HG03432 (cell line): ENCODE measurements around the gene ENPP6.
A peak's percentile ranks its signal among the peaks of the same experiment; 100 is the strongest.

Experiments used
- ATAC-seq: cut with Tn5 transposase; IDR thresholded peaks from one replicate; pipeline ENCODE4 v1.9.1; 2021; ENCODE audit warnings: mild to moderate bottlenecking, moderate library complexity; ENCODE audit not compliant: unreplicated experiment

Gene ENPP6

DNA sequence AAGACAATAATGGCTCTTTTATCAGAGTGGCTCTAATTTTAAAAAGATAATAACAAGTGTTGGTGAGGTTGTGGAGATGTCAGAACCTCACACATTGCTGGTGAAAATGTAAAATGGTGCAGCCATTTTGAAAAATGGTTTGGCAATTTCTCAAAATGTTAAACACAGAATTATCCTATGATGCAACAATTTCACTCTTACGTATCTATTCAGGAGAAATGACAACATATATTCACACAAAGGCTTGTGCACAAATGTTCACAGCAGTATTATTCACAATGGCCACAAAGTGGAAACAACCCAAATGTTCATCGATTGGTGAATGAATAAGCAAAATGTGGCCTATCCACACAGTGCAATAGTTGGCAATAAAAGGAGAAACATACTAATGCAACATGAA is 24.7 kb downstream of the ENPP6 start:
- ATAC-seq: no peak

GRCh38 chr4:184191267-184191666 is 26.4 kb downstream of the ENPP6 start:
- ATAC-seq: no peak

DNA sequence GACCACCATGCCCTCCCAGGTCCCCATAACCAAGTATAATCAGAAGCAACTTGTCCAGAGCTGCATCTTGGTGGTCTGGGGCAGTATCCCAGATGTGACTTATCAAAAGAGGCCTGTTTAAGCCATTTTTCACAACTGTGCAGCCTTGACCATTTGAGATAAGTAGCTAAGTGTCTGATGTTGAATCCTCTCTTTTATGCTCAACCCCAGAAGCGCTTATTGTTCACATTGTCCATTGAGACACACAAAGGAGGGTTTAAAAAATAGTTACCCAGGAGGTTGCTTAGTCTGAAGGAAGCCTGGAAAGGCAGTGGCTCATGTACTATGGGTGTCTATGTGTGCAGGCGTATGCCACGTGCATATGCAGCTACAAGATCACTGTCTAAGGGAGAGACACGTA is 27.0 kb downstream of the ENPP6 start:
- no peak for ATAC-seq

- no peak for ATAC-seq
Measured at GRCh38 chr4:184189966-184190365, 27.7 kb downstream of the ENPP6 start.

DNA sequence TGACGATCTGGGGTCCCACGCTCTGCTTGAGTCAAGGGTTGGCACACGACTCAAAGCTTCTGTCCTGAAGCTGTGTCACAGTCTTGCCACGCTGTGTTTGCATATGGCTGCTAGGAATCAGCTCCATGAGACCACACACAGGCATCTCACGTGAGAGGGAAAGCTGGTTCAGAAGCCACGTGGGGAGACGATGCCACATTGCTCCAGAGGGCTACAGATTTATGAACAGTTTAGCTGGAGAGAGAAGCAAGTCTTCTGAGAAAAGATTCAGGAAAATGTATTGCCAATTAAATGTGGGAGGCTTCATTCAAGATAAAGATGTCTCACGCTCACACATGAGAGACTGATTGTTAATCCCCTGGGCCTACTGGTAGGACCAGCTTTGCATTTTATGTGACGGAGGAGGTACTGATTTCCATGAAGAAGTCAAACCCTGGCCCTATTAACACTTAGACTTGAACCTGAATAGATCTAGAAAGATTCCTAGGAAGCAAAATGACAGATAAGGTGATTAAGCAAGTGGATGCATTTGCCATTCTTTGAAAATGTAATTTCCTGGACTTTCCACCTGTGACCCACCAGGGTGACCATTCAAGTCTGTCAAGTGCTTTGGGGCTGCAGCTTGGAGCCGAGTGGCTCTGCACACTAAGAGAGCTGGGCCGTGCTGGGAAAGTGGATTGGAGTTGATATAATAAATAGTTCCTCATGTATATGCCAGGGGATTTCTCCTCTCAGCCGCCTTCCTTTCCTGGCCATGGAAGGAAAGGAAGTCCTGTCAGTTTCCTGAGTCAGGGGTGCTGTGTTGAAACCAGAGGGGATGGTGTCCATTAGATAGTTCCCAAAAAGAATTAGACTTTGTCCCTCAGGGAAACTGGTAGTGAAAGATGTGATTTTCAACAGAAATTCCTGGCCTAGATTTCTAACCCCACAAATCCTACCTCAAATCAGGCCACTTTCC is 29.0 kb downstream of the ENPP6 start:
- no peak for ATAC-seq

- ATAC-seq: no peak
Measured at GRCh38 chr4:184177271-184177670, 40.4 kb downstream of the ENPP6 start.

- no peak for ATAC-seq
Measured at GRCh38 chr4:184174571-184175488, 42.8 kb downstream of the ENPP6 start.

DNA sequence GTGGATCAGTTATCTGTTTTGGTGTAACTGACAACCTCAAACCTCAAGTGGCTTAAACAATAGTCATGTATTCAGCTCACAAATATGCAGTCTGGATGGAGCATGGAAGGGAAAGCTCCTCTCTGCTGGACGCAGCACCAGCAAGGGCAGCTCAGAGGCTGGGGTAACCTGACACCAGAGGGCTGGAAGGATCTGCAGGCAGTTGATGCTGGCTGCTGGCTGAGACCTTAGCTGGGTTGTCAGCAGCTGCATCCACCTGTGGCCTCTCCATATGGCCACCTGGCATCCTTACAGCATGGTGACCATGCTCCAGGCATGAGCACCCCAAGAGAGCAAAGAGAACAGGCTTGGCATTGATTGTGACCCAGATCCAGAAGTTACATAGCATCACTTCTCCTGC is 46.7 kb downstream of the ENPP6 start:
- ATAC-seq: no peak

- no peak for ATAC-seq
Measured at GRCh38 chr4:184169225-184169867, 48.3 kb downstream of the ENPP6 start.

- peak; percentile 95 for ATAC-seq
Measured at GRCh38 chr4:184168406-184169019, 49.2 kb downstream of the ENPP6 start.

- peak; percentile 52 for ATAC-seq
Measured at GRCh38 chr4:184167576-184167975, 50.1 kb downstream of the ENPP6 start.

DNA sequence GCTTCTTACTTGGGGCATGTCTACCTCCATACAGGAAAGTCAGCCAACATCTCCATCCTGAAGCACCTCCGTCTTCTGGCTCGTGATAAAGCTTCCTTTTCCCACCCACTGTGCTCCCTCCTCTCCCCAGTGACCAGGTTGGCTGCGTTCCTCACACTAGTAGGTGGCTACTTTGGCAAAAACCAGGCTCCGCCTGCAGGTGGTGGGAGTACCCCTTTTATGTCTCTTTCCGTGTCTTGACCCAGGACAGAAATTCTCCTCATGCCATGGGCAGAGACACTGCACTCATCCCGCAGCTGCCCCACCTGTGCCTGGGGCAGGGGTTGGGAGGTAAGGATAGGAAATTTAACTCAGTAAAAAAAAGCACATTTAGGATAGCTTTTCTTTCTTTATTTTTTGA is 50.9 kb downstream of the ENPP6 start:
- no peak for ATAC-seq

GRCh38 chr4:184165291-184165690 is 52.4 kb downstream of the ENPP6 start:
- no peak for ATAC-seq

DNA sequence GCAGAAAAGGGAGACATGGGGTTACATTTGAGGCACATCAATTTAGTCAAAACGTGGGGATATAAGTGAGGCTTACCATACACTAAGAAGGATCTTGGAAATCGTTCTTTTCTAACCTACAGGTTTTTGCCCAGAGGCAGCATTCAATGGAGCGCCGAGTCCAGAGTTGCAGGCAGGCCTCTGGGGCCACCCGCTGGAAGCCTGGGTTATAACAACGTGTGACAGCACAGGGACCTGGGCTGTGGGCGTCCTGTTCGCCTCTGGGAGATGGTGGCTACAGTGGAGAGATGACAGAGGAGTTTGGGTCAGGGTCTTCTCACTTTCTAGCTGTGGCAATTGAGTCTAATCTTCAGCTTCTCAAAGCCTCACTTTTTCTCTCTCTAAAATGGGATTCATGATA is 53.9 kb downstream of the ENPP6 start:
- ATAC-seq: no peak

- no peak for ATAC-seq
Measured at GRCh38 chr4:184162596-184162995, 55.1 kb downstream of the ENPP6 start.

DNA sequence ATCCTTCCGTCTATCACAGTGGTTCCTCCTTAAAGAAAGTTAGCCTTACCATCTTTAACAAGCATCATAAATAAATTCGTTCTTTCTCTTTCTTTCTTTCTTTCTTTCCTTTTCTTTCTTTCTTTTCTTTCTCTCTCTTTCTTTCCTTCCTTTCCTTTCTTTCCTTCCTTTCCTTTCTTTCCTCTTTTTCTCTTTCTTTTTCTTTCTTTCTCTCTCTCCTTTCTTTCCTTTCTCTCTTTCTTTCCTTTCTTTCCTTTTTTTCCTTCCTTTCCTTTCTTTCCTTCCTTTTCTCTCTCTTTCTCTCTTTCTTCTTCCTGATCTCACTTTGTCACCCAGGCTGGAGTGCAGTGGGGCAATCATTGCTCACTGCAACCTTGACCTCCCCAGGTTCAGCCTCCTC is 60.4 kb downstream of the ENPP6 start:
- ATAC-seq: no peak

DNA sequence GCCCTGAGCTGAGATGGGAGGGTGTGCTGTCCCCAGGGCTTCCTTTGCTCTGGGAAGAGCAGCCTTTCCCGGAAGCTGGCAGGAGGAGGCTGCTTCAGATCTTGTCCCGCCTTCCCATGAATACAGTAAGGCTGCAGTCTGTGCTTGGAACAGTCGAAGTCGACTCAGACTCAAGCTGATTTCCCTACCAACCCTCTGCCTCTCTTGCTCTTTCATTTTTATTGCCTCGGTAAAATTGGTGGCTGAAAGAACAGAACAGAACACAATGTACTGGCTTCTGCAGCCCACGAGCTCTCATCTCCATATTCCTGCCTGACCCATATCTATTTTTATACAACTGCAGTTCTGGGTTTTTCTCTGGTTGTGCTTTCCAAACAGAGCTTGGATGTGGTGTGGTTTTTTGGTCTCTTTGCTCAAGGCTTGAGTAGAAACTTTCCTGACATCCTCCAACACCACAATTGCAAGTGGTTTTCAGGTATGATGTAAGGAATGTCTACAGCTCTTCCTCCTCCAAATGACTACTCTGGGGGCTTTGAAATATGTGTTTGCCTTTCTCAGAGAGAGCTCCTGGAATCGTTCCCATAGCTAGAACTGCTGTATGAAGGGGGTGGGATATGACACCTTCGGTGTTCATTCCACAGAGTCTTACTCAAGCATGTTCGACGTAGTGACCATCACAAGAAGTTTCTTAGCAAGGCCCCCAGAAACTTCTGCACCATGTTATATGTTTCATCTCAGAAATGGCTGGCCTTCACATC is 61.3 kb downstream of the ENPP6 start:
- no peak for ATAC-seq

DNA sequence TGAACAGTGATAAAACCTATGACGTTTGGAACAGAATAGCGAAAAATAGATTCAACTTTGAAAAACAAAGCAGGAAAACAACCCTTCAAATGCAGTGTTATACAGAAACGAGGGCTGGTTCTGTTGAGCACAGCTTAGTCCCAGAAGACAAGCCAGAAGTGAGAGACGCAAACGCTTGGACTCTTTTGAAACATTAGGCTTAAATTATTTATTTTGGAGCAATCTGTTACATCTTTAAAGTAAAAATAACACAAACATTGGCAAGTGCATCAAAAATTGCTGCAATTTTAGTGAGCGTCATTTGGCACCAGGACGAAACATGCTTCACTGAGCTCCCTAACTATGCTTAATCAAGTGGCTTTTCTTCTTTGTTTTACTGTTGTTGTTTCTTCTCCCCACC is 63.5 kb downstream of the ENPP6 start:
- ATAC-seq: no peak

GRCh38 chr4:184153781-184154180 is 63.9 kb downstream of the ENPP6 start:
- no peak for ATAC-seq

- ATAC-seq: no peak
Measured at GRCh38 chr4:184151988-184152485, 65.6 kb downstream of the ENPP6 start.
